Measurements from ENCODE around the gene BICDL1.

DNA sequence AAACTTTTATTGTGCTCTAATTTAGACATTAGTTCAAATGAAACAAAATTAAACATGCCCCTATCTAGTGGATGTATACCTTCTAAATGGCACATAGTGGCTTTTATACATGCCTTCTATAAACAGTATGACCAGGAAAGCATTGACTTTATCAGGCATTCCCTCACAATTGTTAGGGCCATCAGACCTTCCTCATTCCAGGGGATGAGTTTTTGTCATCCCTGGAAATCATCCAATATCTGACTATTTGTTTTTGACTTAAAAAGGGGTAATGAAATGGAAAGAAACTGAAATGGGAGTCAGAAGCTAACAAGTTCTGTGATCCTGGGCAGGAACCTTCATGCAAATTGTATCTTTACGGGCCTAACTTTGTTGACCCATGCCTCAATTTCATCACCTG lies 58.0 kb downstream of the BICDL1 start:
- TF ChIP-seq, protein P1, sequence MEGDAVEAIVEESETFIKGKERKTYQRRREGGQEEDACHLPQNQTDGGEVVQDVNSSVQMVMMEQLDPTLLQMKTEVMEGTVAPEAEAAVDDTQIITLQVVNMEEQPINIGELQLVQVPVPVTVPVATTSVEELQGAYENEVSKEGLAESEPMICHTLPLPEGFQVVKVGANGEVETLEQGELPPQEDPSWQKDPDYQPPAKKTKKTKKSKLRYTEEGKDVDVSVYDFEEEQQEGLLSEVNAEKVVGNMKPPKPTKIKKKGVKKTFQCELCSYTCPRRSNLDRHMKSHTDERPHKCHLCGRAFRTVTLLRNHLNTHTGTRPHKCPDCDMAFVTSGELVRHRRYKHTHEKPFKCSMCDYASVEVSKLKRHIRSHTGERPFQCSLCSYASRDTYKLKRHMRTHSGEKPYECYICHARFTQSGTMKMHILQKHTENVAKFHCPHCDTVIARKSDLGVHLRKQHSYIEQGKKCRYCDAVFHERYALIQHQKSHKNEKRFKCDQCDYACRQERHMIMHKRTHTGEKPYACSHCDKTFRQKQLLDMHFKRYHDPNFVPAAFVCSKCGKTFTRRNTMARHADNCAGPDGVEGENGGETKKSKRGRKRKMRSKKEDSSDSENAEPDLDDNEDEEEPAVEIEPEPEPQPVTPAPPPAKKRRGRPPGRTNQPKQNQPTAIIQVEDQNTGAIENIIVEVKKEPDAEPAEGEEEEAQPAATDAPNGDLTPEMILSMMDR (IDR thresholded peaks at IDR 0.05): no peak
- TF ChIP-seq POLR2A (IDR thresholded peaks at IDR 0.05): no peak

Measured in testis (tissue), 2 donors.